ENCODE data around the gene C5.

C5 gene

DNA sequence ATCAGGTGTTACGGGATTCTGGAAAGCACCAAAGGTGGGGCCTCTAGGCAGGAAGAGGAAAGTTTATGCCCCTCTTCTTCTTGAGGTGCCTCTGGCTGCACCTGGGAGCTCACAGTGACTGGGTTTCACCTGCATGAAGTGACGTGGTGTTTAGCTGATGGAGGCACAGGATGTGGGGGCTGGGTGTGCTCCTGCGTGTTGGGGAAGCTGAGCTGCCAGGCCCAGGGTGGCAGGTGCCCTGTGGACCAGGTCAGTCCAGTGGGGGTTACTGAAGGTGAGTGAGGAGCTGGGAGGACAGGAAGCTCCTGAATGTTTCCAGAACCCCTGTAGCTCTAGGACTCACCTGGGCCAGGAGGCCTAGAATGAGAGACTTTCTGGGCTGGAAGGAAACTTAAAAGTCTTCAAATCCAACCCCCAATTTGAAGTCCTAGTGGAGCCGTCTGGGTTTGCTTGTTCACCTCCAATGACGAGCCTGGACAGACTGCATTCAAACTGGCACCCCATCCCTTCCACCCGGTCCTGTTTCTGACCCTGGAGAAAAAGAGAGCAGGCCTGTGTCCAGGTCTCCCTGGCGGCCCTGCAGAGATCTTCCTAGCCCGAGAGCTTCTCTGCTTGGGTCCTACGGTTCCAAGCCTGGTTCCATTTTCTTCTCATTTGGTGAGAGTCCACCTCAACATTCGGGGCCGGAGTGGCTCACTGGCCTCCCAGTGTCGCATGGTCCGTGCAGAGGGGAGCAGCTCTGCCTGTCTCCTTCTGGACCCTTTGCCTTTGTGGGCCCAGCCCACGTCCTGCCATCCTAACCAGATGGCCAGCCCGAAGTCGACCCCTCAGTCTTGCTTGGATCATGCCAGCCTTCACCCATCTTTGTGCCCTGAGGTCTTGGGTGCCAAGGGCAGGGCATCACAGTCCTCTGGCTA, 145.8 kb downstream of the C5 start:
- DNase-seq, result no peak

DNA sequence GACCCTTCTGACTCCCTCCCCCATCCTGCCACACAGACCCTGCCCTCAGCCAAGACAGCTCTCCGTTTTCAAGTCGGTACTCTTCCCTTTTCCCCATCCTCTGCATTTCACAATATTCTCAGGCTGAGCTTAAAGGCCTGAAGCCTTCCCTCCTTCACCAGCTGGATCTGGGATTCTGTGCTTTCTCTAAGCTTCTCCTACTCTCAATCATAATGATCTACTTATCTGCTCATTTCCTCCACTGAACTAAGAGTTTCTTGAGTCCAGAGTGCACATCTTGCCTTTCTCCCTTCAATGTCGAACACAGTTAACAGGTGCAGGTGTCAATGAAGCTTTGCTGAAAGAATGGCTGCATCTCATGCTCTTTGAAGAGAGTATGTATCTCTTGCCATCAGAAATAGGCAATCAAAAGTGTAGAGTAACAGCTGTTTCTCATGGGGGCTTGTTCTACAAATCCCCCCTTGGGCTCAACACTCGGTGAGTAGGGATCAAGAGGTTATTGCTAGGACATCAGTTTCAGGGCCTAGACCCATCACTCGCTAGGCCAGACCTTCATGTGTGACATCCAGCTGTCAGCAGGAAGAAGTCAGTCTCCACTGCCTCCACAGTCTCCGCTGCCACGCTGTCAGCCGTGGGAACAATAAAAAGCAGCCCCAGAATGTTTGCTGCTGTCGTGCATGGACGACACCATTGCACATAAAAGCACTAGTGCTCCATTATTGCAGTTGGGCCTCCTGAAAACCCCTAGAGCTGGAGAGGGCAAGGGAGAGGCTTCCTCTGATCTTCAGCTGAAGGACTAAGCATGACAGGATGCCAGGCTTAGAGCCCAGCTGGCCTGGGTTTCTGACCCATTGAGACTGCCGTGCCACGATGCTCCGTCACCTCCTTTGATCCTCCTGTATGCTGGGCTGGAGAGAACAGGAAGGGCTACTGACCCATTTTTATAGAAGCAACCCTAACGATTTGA, 147.2 kb downstream of the C5 start:
- no peak for DNase-seq
